ENCODE results near the gene SLC38A9.
"Not testable (repeated sequence)": the region's sequence is repeated elsewhere in the genome, so short reads cannot be mapped to it uniquely, and the experiment has no call there.

SLC38A9 gene

GRCh38 chr5:55609413-55609812, 102.7 kb downstream of the SLC38A9 start:
- DNase-seq (ENCODE audit: low read depth), result no peak

DNA sequence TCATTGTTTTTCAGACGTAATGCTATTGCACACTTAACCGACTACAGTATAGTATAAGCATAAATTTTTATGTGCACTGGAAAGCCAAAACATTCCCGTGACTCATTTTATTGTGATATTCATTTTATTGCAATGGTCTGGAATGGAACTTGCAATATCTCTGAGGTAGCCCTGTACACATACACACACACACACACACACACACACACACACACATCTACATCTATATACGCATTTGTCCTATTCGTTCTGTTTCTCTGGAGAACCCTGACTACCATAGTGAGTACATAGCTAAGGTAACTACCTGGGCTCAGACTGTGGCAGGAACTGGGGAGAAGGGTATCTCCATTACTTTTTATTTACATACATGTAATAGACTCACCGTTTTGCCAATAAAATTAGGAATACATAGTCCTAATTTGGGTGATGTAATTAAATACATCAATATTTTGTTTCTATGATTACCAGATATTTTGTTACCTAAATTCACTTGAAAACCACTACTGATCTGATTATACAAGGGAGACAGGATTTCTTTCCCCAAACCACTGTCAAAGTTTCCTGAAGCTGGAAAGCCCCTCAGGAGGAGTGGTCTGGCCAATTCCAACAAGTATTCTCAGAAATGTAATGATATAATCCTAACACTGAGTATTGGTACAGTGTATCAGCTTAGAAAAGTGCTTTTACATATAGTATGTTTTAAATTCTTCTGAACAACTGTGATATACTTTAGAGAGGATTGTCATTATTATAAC, 103.4 kb downstream of the SLC38A9 start:
- no peak for DNase-seq (ENCODE audit: low read depth)

- DNase-seq (ENCODE audit: low read depth), result not testable (repeated sequence)
These were observed 104.8 kb downstream of the SLC38A9 start for GRCh38 chr5:55607309-55607708.

GRCh38 chr5:55604611-55605067, 107.5 kb downstream of the SLC38A9 start:
- DNase-seq (ENCODE audit: low read depth), result no peak

GRCh38 chr5:55603922-55604321, 108.2 kb downstream of the SLC38A9 start:
- DNase-seq (ENCODE audit: low read depth), result no peak

- no peak for DNase-seq (ENCODE audit: low read depth)
These were observed 110.5 kb downstream of the SLC38A9 start for GRCh38 chr5:55601628-55602027.

GRCh38 chr5:55601204-55601618, 110.9 kb downstream of the SLC38A9 start:
- no peak for DNase-seq (ENCODE audit: low read depth)

GRCh38 chr5:55600497-55601203, 111.5 kb downstream of the SLC38A9 start:
- no peak for DNase-seq (ENCODE audit: low read depth)

DNA sequence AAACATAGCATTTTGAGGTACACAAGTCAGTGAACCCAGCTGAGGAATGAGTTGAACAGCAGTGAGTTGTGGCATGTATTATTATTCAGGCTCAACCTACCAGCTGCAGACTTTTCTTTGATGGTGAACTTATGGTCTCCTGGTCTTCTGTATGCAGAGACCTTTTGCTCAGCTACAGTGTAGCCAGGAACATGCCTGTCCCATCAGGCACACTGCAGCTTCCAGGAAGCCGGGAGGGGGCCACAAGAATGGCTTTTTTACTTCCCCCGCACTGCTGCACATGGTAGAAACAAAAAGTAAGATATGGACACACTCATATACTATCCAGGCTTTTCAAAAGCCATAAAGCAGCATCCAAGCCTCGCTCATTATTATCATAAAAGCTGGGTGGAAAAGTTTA, 112.0 kb downstream of the SLC38A9 start:
- no peak for DNase-seq (ENCODE audit: low read depth)

- no peak for DNase-seq (ENCODE audit: low read depth)
These were observed 112.7 kb downstream of the SLC38A9 start for GRCh38 chr5:55599148-55600050.

DNA sequence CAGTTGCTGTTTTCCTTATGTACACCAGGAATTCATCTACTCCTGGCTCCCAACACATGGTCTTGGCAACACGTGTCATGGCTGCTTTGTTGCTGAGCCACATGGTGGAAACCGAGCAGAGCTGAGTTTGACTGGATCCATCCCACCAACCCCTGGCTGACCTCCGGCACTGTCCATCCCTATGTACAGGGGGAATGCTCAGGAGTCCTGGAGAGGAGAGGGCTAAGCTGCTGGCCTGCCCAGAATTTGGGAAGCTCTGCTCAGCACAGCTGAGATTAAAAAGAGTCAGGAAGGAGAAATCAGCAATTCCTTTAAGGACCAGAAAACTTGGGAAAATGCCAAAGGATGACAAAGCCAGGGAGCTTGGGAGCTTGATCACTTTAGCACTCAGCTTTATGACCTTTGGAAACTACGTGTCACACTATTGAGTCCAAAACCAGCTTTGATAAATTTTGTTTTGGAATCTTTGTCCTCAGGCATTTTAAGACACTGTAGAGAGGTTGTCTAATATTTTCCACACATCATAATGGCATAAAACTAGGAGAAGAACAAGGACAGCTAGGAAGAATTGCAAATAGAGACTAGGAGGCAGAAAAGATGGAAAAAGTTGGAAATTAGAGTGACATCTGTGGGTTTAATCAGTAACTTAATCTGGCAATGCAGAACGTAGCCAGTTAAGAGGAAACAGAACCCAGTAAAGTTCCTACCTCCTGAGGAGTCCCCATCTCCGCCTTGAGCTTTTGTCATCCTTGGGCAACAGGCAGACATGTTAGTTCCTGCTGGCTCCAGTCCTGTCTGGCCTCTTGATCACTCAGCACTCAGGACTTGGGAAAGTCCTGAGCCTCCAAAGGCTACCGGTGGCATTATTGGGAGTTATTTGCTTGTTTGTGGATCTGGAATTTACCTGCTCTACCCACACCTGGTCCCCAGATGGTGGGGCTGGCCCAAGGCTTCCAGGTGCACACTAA, 114.8 kb downstream of the SLC38A9 start:
- no peak for DNase-seq (ENCODE audit: low read depth)

DNA sequence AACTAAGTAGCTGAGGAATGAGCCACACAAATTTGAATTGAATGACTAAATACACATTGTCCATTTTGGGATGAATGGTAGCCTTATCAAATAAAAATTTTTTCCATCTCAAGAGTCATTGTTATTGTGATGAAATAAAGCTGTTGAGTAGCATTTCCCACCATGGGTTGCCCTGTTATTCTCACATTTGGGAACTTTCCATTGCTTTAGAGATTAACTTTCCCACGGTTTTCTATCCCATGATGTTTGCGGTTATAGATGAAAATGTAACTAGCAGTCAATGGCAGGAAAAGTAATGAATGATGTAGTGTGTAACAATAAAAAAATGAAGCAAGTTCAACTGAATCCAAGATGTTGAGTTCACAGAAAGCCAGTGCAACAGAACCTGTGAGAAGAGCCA, 117.5 kb downstream of the SLC38A9 start:
- DNase-seq (ENCODE audit: low read depth), result no peak

- DNase-seq (ENCODE audit: low read depth), result no peak
These were observed 119.0 kb downstream of the SLC38A9 start for GRCh38 chr5:55593115-55593472.

- no peak for DNase-seq (ENCODE audit: low read depth)
These were observed 119.6 kb downstream of the SLC38A9 start for GRCh38 chr5:55592388-55593114.

GRCh38 chr5:55591686-55592085, 120.4 kb downstream of the SLC38A9 start:
- DNase-seq (ENCODE audit: low read depth), result no peak

GRCh38 chr5:55585206-55585610, 126.9 kb downstream of the SLC38A9 start:
- no peak for DNase-seq (ENCODE audit: low read depth)

DNA sequence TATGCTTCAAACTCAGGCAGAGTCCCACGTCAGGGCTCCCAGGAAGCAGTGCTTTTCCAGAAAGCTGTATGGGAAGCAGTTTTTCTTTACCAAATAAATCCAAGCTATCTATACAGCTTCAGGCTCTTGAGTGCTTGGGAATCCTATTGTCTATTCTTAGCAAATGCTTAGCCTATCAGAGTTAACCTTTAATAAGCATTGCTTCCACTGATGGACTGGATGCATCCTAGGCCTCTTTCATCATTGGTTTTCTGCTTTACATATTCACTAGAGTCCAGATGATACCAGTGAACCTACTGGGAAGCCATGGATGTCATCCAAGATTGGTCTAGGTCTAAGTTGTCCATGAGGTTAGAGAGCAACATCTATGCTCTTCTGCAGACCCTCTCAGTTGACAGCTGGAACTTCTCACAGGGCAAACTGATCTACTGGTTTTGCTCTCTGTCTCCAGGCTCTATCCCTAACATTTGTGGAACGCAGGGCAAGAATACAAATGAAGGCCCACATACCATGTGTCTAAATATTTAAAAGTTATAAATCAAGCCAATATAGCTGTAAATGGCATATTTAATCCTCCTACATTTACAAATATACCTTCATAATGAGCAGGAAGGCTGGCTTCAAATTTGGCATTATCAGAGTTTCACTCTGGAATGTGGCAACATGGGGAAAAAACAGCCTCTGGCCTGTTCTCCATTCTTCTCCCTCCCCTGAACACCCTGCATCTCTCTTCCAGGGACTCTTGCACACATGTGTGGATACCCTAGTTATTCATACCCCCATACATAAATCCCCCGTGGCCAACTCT, 127.5 kb downstream of the SLC38A9 start:
- DNase-seq (ENCODE audit: low read depth), result no peak

DNA sequence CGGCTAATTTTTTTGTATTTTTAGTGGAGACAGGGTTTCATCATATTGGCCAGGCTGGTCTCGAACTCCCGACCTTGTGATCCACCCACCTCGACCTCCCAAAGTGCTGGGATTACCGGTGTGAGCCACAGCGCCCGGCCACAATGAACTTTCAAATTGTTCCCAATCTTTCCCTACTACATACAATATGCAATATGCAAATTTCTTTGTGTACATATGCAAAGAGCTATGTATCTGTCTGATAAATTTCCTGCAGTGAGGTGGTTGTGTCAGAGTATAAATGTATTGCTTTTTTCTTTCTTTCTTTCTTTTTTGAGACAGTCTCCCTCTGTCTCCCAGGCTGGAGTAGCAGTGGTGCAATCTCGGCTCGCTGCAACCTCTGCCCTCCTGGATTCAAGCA, 128.5 kb downstream of the SLC38A9 start:
- no peak for DNase-seq (ENCODE audit: low read depth)

GRCh38 chr5:55582256-55582655, 129.9 kb downstream of the SLC38A9 start:
- DNase-seq (ENCODE audit: low read depth), result no peak

DNA sequence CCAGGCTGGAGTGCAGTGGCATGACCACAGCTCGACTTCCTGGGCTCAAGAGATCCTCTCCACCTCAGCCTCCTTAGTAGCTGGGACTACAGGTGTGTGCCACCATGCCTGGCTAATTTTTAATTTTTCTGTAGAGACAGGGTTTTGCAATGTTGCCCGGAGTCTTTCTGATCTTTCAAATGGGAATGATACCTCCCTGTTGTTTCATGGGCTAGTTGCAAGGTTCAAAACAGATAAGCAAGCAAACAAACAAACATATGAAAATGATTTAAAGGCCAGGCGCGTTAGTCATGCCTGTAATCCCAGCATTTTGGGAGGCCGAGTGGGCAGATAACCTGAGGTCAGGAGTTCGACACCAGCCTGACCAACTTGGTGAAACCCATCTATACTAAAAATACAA, 132.1 kb downstream of the SLC38A9 start:
- DNase-seq (ENCODE audit: low read depth), result no peak

Data from activated T-helper 1 cell treated with Interleukin-2 at 50 U/mL for 16 hours (primary cell).